ENCODE measurements around the gene ANO7.

Gene ANO7

DNA sequence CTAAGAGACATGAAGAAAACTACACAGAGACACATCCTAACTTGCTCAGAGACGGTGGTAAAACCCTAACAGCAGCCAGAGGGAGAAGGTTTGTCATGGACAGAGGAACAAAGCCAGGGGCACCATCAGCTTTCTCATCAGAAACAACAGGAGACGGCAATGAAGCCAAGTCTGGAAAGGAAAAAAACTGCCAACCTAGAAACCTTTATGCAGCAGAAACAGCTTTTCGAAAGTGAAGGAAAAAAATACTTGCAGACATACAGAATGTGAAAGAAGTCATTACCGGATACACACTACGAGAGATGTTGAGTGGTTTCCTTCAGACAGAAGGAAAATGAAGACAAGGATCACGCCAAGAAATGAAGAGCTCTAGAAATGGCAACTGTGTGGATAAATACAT is 55.9 kb downstream of the ANO7 start:
- Histone ChIP-seq H3K4me3 (ENCODE audit: low read depth, low read length) (no peak overlapping the region), H3K27me3 (replicated peaks) (no peaks in the 10 kb centered on the region), H3K27ac (no peak overlapping the region), H3K36me3 (replicated peaks) (peaks cover 97% of the 10 kb centered on the region)
- DNase-seq: no peak
- TF ChIP-seq, protein P1, sequence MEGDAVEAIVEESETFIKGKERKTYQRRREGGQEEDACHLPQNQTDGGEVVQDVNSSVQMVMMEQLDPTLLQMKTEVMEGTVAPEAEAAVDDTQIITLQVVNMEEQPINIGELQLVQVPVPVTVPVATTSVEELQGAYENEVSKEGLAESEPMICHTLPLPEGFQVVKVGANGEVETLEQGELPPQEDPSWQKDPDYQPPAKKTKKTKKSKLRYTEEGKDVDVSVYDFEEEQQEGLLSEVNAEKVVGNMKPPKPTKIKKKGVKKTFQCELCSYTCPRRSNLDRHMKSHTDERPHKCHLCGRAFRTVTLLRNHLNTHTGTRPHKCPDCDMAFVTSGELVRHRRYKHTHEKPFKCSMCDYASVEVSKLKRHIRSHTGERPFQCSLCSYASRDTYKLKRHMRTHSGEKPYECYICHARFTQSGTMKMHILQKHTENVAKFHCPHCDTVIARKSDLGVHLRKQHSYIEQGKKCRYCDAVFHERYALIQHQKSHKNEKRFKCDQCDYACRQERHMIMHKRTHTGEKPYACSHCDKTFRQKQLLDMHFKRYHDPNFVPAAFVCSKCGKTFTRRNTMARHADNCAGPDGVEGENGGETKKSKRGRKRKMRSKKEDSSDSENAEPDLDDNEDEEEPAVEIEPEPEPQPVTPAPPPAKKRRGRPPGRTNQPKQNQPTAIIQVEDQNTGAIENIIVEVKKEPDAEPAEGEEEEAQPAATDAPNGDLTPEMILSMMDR (IDR thresholded peaks at IDR 0.05; ENCODE audit: low read depth, low read length, missing control alignments): no peak
- in situ Hi-C loops (cut with HindIII; ENCODE audit: low pct_ligation_motif_present, low sequenced_read_pairs): no loop called here

DNA sequence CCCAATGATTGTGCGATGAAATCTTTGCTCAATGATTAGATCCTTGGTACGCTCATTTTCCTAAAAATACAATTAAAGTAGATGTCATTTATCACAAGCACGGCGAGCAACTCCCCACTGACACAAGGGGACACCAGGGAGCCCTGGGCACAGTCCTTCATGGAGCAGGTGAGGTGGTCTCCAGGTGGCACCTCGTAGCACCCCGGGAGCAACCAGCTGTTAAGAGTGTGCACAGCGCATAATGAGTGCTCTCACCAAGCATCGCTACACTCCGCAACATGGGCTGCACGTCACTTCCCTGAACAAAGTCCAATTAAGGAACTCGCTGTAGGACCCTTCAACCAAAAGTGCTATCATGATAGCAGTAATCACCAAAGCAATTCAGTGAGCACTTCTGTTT is 59.8 kb downstream of the ANO7 start:
- Histone ChIP-seq H3K4me3 (ENCODE audit: low read depth, low read length) (no peak overlapping the region), H3K27ac (no peak overlapping the region), H3K27me3 (replicated peaks) (no peaks in the 10 kb centered on the region), H3K36me3 (replicated peaks) (peaks cover 100% of the 10 kb centered on the region)
- DNase-seq: no peak
- in situ Hi-C loops (cut with HindIII; ENCODE audit: low pct_ligation_motif_present, low sequenced_read_pairs): no loop called here
- TF ChIP-seq, protein P1 (IDR thresholded peaks at IDR 0.05; ENCODE audit: low read depth, low read length, missing control alignments): no peak

DNA sequence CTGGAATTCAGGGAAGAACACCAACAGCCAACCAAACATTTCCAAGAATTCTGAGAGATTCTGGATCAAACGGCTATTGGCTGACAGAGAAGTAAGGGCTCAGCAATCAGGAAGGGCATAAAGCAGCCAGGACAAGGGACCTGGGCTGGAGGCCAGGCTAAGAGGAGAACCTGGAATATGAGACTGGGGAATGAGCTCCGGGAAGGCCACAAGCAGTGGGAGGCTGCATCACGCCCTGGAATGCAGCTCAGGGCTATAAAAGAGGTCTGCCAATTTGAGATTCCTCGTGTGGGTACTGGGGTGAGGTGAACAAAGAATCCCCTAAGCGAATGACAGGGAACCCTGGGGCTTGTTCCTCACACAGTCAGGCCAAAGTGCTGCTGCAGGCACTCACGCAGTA is 60.4 kb downstream of the ANO7 start:
- Histone ChIP-seq H3K4me3 (ENCODE audit: low read depth, low read length) (no peak overlapping the region), H3K27me3 (replicated peaks) (no peaks in the 10 kb centered on the region), H3K36me3 (replicated peaks) (peaks cover 100% of the 10 kb centered on the region), H3K27ac (no peak overlapping the region)
- in situ Hi-C loops (cut with HindIII; ENCODE audit: low pct_ligation_motif_present, low sequenced_read_pairs): no loop called here
- no peak for DNase-seq
- TF ChIP-seq, protein P1 (IDR thresholded peaks at IDR 0.05; ENCODE audit: low read depth, low read length, missing control alignments): no peak

DNA sequence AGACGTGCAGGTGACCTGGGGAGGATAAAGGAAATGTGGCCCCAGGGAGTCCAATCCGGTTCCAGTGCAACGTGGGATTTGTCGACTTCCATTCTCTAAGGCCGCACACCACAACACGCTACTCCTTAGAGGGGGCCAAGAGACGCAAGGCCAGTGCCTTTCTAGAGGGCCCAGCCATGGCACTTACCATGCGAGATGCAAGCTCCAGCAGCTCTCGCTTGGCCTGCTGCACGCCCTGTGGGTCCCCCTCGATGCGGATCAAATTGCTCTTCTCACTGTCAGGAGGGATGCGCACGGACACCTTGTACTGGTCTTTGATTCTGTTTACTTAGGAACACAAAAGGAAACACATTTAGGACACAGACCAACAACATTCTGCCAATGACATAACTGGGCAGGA is 61.2 kb downstream of the ANO7 start:
- in situ Hi-C loops (cut with HindIII; ENCODE audit: low pct_ligation_motif_present, low sequenced_read_pairs): no loop called here
- TF ChIP-seq, protein P1 (IDR thresholded peaks at IDR 0.05; ENCODE audit: low read depth, low read length, missing control alignments): no peak
- H3K4me3 ChIP-seq (ENCODE audit: low read depth, low read length): no peak overlapping the region
- H3K27me3 ChIP-seq (replicated peaks): no peaks in the 10 kb centered on the region
- H3K27ac ChIP-seq: no peak overlapping the region
- peaks cover 97% of the 10 kb centered on the region for H3K36me3 ChIP-seq (replicated peaks)
- no peak for DNase-seq

DNA sequence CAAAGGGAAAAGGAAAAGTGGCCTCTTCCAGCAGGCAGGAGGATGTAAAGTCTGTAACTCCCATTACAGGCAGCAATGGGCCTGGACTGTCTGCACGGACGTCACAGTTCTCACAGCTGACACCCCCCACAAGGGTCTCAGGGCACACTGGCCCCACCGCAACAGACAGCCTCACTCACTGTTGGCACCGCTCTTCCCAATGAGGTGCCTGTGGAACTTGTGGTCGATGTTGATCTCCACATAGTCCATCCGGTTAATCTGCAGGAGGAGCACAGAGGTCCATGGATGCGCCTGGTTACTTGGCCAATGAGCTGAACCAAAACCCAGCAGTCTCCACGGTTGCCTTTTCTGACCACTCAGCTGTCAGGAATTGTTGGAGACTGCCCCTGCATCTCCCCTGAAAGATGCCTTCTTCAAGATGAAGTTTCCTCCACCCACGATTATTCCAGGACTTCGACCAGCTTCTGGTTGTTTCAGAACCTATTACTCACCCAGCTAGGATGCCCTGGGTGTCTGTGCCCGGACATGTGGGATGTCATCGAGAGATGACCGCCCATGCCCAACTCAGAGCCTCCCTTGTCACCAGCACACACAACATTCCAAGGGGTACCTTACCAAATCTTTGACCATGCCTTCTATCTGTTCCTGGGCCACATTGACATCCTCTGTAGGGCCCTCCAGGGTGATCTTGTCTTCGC is 64.5 kb downstream of the ANO7 start:
- Histone ChIP-seq H3K27me3 (replicated peaks) (no peaks in the 10 kb centered on the region), H3K27ac (no peak overlapping the region), H3K36me3 (replicated peaks) (peaks cover 96% of the 10 kb centered on the region), H3K4me3 (ENCODE audit: low read depth, low read length) (no peak overlapping the region)
- in situ Hi-C loops (cut with HindIII; ENCODE audit: low pct_ligation_motif_present, low sequenced_read_pairs): no loop called here
- TF ChIP-seq, protein P1 (IDR thresholded peaks at IDR 0.05; ENCODE audit: low read depth, low read length, missing control alignments): no peak
- DNase-seq: no peak

DNA sequence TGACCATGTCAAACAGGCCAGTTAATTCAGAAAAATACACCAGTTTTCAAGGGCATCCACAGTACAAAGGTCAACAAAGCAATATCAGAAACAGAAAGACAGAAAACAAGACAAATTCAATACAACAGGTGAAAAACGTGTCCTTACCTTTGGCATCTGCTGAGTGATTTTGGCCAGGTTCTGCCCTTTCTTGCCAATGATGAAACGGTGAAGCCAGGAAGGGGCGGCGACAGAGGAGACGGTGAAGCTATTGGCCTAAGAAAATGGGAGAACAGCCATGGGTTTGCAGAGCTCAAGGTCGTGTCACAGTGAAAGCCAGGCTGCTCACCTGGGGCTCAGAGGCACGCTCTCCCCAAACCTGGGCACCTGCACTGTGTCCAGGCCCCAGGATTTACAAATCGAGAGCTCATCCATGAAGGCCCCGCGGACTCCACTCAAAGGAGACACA is 66.5 kb downstream of the ANO7 start:
- DNase-seq: no peak
- Histone ChIP-seq H3K27me3 (replicated peaks) (no peaks in the 10 kb centered on the region), H3K4me3 (ENCODE audit: low read depth, low read length) (no peak overlapping the region), H3K27ac (no peak overlapping the region), H3K36me3 (replicated peaks) (peaks cover 94% of the 10 kb centered on the region)
- in situ Hi-C loops (cut with HindIII; ENCODE audit: low pct_ligation_motif_present, low sequenced_read_pairs): no loop called here
- TF ChIP-seq, protein P1 (IDR thresholded peaks at IDR 0.05; ENCODE audit: low read depth, low read length, missing control alignments): no peak

All from brain microvascular endothelial cell (primary cell).